Kidney (tissue), 14 donors: ENCODE measurements around the gene AKAP1. TPM values are rescaled to one million over a fixed set of nuclear protein-coding genes. Genes with fewer than 3 reads are reported as not detected.

Source experiments
- DNase-seq, 5 donors: peaks; one replicate each; pipeline ENCODE4 v3.0.0-alpha.2; 2013 to 2020
- FAIRE-seq: peaks from 2 replicates; lab custom pipeline; 2012; peaks lifted over from hg19 to GRCh38; lab: Jason Lieb, UNC
- H3K27ac ChIP-seq, 2 donors: one replicate each; pipeline ENCODE4 v1.7.0; 2013; ENCODE audit warnings: low read depth in 2 of 2, low read length in 2 of 2, inconsistent platforms in 1 of 2
- H3K27me3 ChIP-seq: one replicate; pipeline ENCODE4 v1.7.1; 2013; ENCODE audit warnings: low read length, inconsistent platforms; ENCODE audit not compliant: control insufficient read depth, insufficient read depth
- H3K36me3 ChIP-seq, 3 donors: one replicate each; pipeline versions ENCODE4 v1.7.0 to v1.7.1; 2013; ENCODE audit warnings: low read length in 3 of 3, control low read depth in 1 of 3, inconsistent platforms in 1 of 3; ENCODE audit not compliant: insufficient read depth in 3 of 3, control insufficient read depth in 2 of 3
- H3K4me1 ChIP-seq, 3 donors: one replicate each; pipeline versions ENCODE4 v1.7.0 to v1.7.1; 2013; ENCODE audit warnings: low read length in 3 of 3, inconsistent platforms in 1 of 3, low read depth in 1 of 3; ENCODE audit not compliant: control insufficient read depth in 2 of 3, insufficient read depth in 2 of 3
- H3K4me3 ChIP-seq, 3 donors: one replicate each; pipeline versions ENCODE4 v1.7.0 to v1.8.1; 2013; ENCODE audit warnings: low read length in 3 of 3, control low read depth in 1 of 3, inconsistent platforms in 1 of 3
- H3K9ac ChIP-seq, 3 donors: one replicate each; pipeline versions ENCODE4 v1.7.0 to v1.7.1; 2013; ENCODE audit warnings: low read length in 3 of 3, control low read depth in 1 of 3, inconsistent platforms in 1 of 3
- H3K9me3 ChIP-seq, 3 donors: one replicate each; pipeline versions ENCODE4 v1.7.0 to v1.7.1; 2013; ENCODE audit warnings: low read length in 3 of 3, control low read depth in 1 of 3, inconsistent platforms in 1 of 3; ENCODE audit not compliant: control insufficient read depth in 2 of 3, insufficient read depth in 1 of 3
- CTCF ChIP-seq: IDR thresholded peaks from 3 replicates; pipeline ENCODE4 v1.5.1; 2012; ENCODE audit warnings: mild to moderate bottlenecking, moderate library complexity, borderline replicate concordance; ENCODE audit not compliant: insufficient read depth; ENCODE audit errors: extremely low read depth
- intact Hi-C: fragments of 100-400 bp; cut with DNase I; formaldehyde crosslinking; loops from one replicate; pipeline ENCODE4 v1.11.1; 2022
- polyA plus RNA-seq: library from polyadenylated mRNA; stranded (reverse); fragments of 350-450 nt; fragmentation: Illumina TruSeq; extraction: RNeasy Lipid Tissue Mini Kit (QIAGEN cat#74804); gene quantifications from one replicate; pipeline ENCODE4 v1.2.3, GENCODE V29; 2014; ENCODE audit warnings: low read depth, low replicate concordance; ENCODE audit not compliant: insufficient read depth
- total RNA-seq: library from RNA; stranded (reverse); fragmentation: NEBNext Ultra II Directional; extraction: Animal tissue kit (Norgen Biotek cat#: 25700); gene quantifications from one replicate; pipeline ENCODE4 v1.2.1, GENCODE V29; 2021
- donor health status: control.
- donor health status: control.
- donor health status: control.
- donor health status: control.
- donor health status: control.
- donor health status: DM: yes; HTN: yes; CAD: no.
- donor health status: Normal renal cell carcinoma (clear cell type).

AKAP1 gene
- total and polyA plus RNA-seq, 2 donors from 2014 or later: 24.6 to 46.8 TPM

DNA sequence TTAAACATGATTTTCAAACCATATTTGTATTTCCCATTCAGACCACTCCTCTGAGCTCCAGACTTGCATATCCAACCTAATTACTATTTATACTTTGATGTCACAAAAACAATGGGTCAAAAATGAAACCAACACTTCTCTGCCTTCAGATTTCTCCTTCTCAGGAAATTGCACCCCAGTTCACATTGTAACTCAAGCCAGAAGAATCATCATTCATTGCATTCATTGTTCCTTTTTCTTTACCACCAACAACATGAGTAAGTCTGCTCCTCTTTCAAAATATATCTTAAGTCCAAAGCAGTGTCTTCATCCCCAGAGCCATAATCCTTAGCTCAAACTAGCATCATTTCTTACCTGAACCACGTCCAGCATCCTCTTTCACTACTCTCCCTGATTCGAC is 2.6 kb upstream of the AKAP1 start:
- H3K27ac ChIP-seq: no peak overlapping the region
- intact Hi-C loops: no loop called here
- FAIRE-seq (no peak), DNase-seq (no peak)
- peaks cover 0 to 5% (median 0%) of the 10 kb centered on the region in 3 donors for H3K4me1 ChIP-seq
- H3K36me3 ChIP-seq: no peaks in the 10 kb centered on the region
- no peak overlapping the region for H3K4me3 ChIP-seq
- no peak for TF ChIP-seq CTCF
- H3K9ac ChIP-seq: no peak overlapping the region
- no peaks in the 10 kb centered on the region for H3K27me3 ChIP-seq
- H3K9me3 ChIP-seq: no peaks in the 10 kb centered on the region

DNA sequence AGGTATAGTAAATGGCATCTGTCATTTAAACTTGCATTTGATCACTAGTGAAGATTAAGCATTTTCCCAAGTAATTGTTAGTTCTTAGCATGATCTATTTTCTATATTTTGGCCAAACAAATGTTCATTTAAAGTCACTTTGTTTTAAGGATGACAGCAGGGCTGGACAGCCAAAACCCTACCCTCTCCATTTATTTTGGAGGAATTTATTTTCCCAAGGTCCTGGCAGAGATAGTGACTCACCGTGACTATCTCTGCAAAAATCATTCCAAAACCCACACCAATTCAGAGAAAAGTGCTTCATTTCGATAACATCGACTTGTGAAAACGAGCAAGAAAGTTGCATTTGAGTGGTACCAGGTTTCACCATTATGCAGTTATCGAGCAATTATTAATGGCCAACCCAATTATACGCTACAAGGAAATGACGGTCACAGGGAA is 665 bp upstream of the AKAP1 start:
- TF ChIP-seq CTCF: no peak
- peak overlapping the region; percentile 95 to 97 (median 97) for H3K4me3 ChIP-seq
- H3K27ac ChIP-seq: peak overlapping the region; percentile 95 to 96
- DNase-seq (no peak), FAIRE-seq (no peak)
- intact Hi-C loops: no loop called here
- H3K27me3 ChIP-seq: no peaks in the 10 kb centered on the region
- H3K9me3 ChIP-seq: no peaks in the 10 kb centered on the region
- H3K9ac ChIP-seq: peak overlapping the region; percentile 92 to 98 (median 96)
- H3K4me1 ChIP-seq: peaks cover 0 to 7% (median 5%) of the 10 kb centered on the region in 3 donors
- H3K36me3 ChIP-seq: no peaks in the 10 kb centered on the region

- no peaks in the 10 kb centered on the region for H3K9me3 ChIP-seq
- intact Hi-C loops: no loop called here
- FAIRE-seq: no peak
- no peaks in the 10 kb centered on the region for H3K27me3 ChIP-seq
- H3K4me3 ChIP-seq: peak overlapping the region; percentile 67 to 79 (median 70)
- peak overlapping the region in 2 of 3 donors; percentile 83 to 85 for H3K9ac ChIP-seq
- TF ChIP-seq CTCF: peak; percentile 15
- peak overlapping the region; percentile 86 to 89 for H3K27ac ChIP-seq
- no peaks in the 10 kb centered on the region for H3K36me3 ChIP-seq
- H3K4me1 ChIP-seq: peaks cover 0 to 12% (median 8%) of the 10 kb centered on the region in 3 donors
- DNase-seq: peak in 4 of 5 donors; percentile 60 to 85 (median 70)
These were observed 512 bp downstream of the AKAP1 start for GRCh38 chr17:57085448-57086068.
